PC-3 (cell line): ENCODE measurements around the gene NKD1.

ENCODE experiments used
- CTCF ChIP-seq: fragments of 300-600 bp; sonication (generic); conservative IDR thresholded peaks from 2 replicates; pipeline ENCODE4 v1.5.1; 2017; ENCODE audit warnings: antibody characterized with exemption, low read depth, mild to moderate bottlenecking, low read length
- EZH2 ChIP-seq: fragments of 300-600 bp; sonication (generic); IDR thresholded peaks from one replicate; pipeline ENCODE4 v1.6.1; 2017; ENCODE audit warnings: antibody characterized with exemption, mild to moderate bottlenecking, low read length; ENCODE audit not compliant: unreplicated experiment
- EZH2phosphoT487 ChIP-seq: fragments of 300-600 bp; sonication (generic); IDR thresholded peaks from 2 replicates; pipeline ENCODE4 v1.6.1; 2018; ENCODE audit warnings: mild to moderate bottlenecking, antibody characterized with exemption, low read length, borderline replicate concordance

- TF ChIP-seq CTCF (no peak), EZH2 (no peak), EZH2phosphoT487 (no peak)
Measured at GRCh38 chr16:50530277-50531236, 17.6 kb upstream of the NKD1 start.
